ENCODE data around the gene ABCA1.
"Not testable (repeated sequence)": the region's sequence is repeated elsewhere in the genome, so short reads cannot be mapped to it uniquely, and the experiment has no call there.

ABCA1 gene

DNA sequence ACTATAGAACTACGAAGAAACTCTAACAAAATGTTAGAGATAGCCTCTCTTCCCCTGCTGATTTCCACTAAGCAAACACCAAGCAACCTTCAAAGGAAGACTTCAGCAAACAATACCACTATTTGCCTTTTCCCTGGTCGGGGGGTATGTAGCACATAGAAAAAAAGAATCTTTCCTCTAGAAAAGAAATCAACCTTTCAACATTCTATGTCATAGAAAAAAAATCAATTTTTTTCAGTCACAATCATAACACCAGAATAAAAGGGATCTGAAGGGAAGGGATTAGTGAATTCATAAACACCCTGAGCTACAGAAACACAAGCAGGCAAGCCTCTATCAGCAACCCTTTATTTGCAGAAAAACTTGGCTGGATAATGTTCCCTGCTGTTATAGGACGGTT is 15.3 kb downstream of the ABCA1 start:
- Histone ChIP-seq H3K9ac (ENCODE audit: low read length) (no peak overlapping the region), H3K36me3 (ENCODE audit: control insufficient read depth, insufficient read depth, low read length) (no peaks in the 10 kb centered on the region), H3K4me1 (ENCODE audit: control insufficient read depth, insufficient read depth, low read length) (peaks cover 7% of the 10 kb centered on the region)

DNA sequence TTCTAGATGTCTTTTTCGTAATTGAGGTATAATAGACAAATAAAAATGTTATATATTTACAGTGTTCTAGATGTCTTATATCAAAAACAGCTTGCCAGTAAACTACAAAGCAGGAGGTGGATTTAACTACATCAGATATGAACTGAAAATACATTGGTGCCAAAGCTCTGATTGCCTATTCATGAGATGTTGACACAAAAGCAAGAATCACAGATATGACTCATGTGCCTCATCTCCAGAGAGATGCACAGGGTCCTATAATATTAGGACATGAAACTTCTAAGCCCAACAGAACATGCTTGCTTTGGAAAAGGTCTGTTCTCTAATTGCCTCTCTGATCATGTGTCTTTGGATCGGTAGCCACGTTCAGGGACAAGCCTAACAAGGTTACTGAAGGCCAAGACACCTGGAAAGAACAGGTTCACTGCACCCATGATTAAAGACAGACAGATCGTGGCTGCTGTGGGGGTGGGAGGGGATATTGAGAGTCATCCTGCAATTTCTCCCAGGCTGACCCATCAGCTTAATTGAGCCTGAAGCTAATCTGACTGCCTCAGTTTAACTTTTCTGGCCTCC is 16.8 kb downstream of the ABCA1 start:
- H3K4me3 ChIP-seq (ENCODE audit: low read length) = no peak overlapping the region
- H3K9ac ChIP-seq (ENCODE audit: low read length) = no peak overlapping the region
- no peaks in the 10 kb centered on the region for H3K27me3 ChIP-seq (ENCODE audit: control insufficient read depth, insufficient read depth, low read length)
- H3K36me3 ChIP-seq (ENCODE audit: control insufficient read depth, insufficient read depth, low read length) = no peaks in the 10 kb centered on the region
- H3K4me1 ChIP-seq (ENCODE audit: control insufficient read depth, insufficient read depth, low read length) = peaks cover 13% of the 10 kb centered on the region
- no peaks in the 10 kb centered on the region for H3K9me3 ChIP-seq (ENCODE audit: control insufficient read depth, low read length)

More for the DNA sequence above, 15.3 kb downstream of the ABCA1 start:
- Histone ChIP-seq H3K9me3 (ENCODE audit: control insufficient read depth, low read length) (no peaks in the 10 kb centered on the region), H3K4me3 (ENCODE audit: low read length) (no peak overlapping the region), H3K27me3 (ENCODE audit: control insufficient read depth, insufficient read depth, low read length) (no peaks in the 10 kb centered on the region)

DNA sequence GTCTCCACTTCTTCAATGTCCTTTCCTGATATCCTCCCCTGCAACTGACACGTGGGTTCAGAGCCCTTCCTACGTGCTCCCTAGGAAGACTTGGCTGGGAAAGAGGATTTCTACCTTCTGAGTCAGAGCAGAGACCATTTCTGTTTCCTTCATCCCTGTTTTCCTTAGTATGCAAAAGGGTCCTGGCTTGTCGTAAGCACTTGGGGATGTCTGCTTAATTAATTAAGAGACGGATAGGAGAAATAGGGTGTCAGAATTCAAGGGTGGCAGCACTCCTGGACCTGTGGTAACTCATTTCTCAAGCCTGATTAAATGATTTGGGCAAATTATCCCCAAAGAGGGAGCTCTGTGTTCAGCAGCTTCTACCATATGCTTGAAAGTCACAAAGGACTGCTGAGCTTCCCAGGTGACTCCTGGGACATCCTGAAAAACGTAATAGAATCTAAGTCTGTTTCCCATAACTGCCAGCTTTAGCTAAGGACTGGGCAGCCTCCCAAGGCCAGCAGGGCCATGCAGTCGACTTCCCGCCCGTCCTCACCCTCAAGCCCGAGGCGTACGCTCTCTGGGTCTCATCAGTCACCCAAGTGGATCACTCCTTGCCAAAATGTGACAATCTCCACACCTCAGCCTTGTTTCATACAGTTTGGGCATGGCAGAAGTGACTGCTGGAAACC is 20.5 kb downstream of the ABCA1 start:
- no peak overlapping the region for H3K4me3 ChIP-seq (ENCODE audit: low read length)
- peaks cover 13% of the 10 kb centered on the region for H3K4me1 ChIP-seq (ENCODE audit: control insufficient read depth, insufficient read depth, low read length)
- no peaks in the 10 kb centered on the region for H3K36me3 ChIP-seq (ENCODE audit: control insufficient read depth, insufficient read depth, low read length)
- H3K9me3 ChIP-seq (ENCODE audit: control insufficient read depth, low read length) = no peaks in the 10 kb centered on the region
- H3K27me3 ChIP-seq (ENCODE audit: control insufficient read depth, insufficient read depth, low read length) = no peaks in the 10 kb centered on the region
- H3K9ac ChIP-seq (ENCODE audit: low read length) = no peak overlapping the region

DNA sequence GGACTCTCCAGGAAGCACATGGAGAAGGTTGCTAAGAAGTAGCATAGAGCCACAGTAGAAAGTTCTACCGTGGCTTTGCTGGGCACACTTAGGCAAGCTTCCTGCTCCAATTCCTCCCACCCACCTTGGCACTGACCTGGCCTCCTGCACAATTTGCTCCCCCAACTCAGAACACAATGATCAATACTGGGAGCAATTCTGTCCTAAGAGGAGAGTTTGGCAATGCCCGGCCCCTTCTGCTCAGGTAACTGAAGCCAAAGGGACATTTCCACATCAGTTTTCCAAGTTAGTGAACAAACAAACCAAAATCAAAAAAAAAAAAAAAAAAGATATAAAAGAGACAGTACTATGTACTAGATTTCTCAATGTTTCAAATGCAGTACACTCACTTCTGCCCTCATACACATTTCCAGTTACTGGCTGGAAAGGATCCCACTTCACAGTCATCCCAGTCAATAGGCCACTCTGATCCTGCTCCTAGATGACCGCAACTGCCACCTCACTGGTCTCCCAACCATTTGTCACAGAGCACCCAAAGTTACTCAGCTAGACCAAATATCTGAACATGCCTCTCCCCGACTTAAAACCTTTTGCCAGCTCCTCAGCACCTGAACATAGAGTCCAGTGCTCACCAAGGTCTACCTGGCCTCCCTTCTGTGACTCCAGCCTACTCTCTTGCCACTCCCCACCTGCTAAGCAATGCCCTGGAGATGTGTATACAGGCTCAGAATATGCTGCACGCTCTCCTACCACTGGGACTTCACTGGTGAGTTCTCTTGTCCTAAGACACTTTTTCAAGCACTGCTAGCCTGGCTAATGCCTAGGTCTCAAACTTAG is 21.3 kb downstream of the ABCA1 start:
- H3K9ac ChIP-seq (ENCODE audit: low read length) = no peak overlapping the region
- no peaks in the 10 kb centered on the region for H3K36me3 ChIP-seq (ENCODE audit: control insufficient read depth, insufficient read depth, low read length)
- H3K4me3 ChIP-seq (ENCODE audit: low read length) = no peak overlapping the region
- H3K27me3 ChIP-seq (ENCODE audit: control insufficient read depth, insufficient read depth, low read length) = no peaks in the 10 kb centered on the region
- peaks cover 13% of the 10 kb centered on the region for H3K4me1 ChIP-seq (ENCODE audit: control insufficient read depth, insufficient read depth, low read length)
- no peaks in the 10 kb centered on the region for H3K9me3 ChIP-seq (ENCODE audit: control insufficient read depth, low read length)

DNA sequence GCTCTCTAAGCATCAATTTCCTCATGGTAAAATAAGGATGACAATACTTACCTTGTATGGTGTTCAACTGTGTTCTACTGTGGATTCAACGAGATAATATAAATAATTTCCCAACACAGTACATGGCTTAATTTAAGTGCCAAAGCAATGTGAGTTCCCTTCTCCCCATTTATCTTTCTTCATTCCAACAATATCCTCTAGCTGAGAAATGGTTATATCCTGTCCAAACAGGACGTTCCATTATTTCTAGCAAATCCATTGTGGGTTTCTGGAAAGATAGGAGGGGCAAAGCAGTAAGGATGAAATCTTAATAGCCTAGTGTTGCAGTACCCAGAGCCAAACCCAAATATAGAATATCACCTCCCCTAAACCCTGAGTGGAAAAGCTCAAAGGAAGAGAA is 22.0 kb downstream of the ABCA1 start:
- Histone ChIP-seq H3K36me3 (ENCODE audit: control insufficient read depth, insufficient read depth, low read length) (no peaks in the 10 kb centered on the region), H3K9me3 (ENCODE audit: control insufficient read depth, low read length) (no peaks in the 10 kb centered on the region), H3K27me3 (ENCODE audit: control insufficient read depth, insufficient read depth, low read length) (no peaks in the 10 kb centered on the region), H3K9ac (ENCODE audit: low read length) (no peak overlapping the region), H3K4me1 (ENCODE audit: control insufficient read depth, insufficient read depth, low read length) (peaks cover 13% of the 10 kb centered on the region), H3K4me3 (ENCODE audit: low read length) (no peak overlapping the region)

DNA sequence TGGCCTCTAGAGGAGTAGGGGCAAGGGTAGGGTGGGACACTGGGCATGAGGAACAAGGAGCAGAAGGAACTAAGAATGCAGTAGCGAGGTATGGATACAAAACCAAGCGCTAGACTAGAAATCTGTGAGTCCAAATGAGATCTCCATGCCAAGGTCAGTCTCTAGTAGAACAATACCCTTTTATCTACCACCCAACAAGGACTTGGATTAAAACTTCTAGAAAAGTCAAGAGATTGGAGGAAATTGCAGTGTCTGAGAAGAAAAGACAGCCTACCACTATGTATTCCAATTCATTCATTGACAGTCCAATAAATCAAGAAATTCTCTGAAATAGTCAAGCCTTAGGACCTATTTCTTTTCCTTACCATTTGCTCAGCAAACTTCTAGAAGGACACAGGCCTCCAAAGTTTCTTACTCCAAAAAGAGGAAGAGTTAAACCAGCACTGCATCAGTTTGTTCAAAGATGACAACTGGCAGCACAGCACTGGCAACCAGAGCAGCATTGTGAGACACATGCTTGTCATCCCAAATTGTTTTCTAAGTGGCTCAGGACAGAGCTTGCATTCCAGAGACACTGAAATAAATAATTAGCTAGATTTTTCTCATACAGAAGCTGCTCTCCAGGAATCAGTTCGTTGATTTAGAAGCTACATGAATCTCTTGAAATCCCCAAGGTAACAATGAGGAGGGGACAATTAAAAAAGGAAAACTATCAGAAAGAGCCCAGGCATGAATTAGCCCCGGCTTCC is 22.6 kb downstream of the ABCA1 start:
- no peaks in the 10 kb centered on the region for H3K36me3 ChIP-seq (ENCODE audit: control insufficient read depth, insufficient read depth, low read length)
- no peaks in the 10 kb centered on the region for H3K27me3 ChIP-seq (ENCODE audit: control insufficient read depth, insufficient read depth, low read length)
- no peaks in the 10 kb centered on the region for H3K9me3 ChIP-seq (ENCODE audit: control insufficient read depth, low read length)
- no peak overlapping the region for H3K4me3 ChIP-seq (ENCODE audit: low read length)
- no peak overlapping the region for H3K9ac ChIP-seq (ENCODE audit: low read length)
- peaks cover 13% of the 10 kb centered on the region for H3K4me1 ChIP-seq (ENCODE audit: control insufficient read depth, insufficient read depth, low read length)

DNA sequence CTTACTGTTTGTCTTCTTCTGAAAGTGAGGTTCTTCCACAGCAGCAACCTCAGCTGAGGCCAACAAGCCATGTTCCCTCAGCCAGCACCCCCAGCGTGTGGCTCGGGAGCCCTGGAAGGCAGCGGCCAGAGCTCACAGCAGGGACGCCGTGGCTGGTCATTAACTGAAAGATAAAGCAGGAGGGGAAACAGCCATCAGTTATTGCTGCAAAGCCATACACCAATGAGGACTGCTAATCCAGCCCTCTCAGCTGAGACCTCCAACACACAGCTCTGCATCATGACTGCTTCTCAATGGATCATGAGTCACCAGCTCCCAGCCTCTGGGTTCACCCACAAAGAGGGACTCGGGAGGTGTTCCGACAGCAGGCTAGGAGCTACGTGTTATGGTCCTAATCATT is 24.3 kb downstream of the ABCA1 start:
- Histone ChIP-seq H3K4me1 (ENCODE audit: control insufficient read depth, insufficient read depth, low read length) (peaks cover 6% of the 10 kb centered on the region), H3K4me3 (ENCODE audit: low read length) (no peak overlapping the region), H3K27me3 (ENCODE audit: control insufficient read depth, insufficient read depth, low read length) (no peaks in the 10 kb centered on the region), H3K9me3 (ENCODE audit: control insufficient read depth, low read length) (no peaks in the 10 kb centered on the region), H3K9ac (ENCODE audit: low read length) (no peak overlapping the region), H3K36me3 (ENCODE audit: control insufficient read depth, insufficient read depth, low read length) (no peaks in the 10 kb centered on the region)

DNA sequence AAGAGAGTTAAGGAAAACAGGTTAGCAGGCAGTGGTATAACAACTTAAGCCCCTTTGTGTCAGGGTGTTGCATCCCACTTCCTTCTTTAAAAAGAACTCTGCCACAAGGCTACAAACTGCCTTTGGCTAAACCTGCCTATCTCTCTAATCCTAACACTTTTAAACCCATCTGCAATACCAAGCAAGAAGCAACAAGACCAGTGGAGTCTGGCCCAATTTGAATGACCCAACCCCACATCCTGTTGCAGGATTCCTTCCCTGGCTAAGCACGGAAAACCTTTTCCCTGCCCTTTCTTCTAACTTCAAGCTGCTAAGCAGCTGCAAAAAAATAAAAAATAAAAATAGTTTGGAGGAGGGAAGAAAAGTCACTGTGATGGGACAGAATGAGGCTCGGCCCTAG is 27.1 kb downstream of the ABCA1 start:
- Histone ChIP-seq H3K9me3 (ENCODE audit: control insufficient read depth, low read length) (no peaks in the 10 kb centered on the region), H3K36me3 (ENCODE audit: control insufficient read depth, insufficient read depth, low read length) (no peaks in the 10 kb centered on the region), H3K9ac (ENCODE audit: low read length) (no peak overlapping the region), H3K4me3 (ENCODE audit: low read length) (no peak overlapping the region), H3K4me1 (ENCODE audit: control insufficient read depth, insufficient read depth, low read length) (no peaks in the 10 kb centered on the region), H3K27me3 (ENCODE audit: control insufficient read depth, insufficient read depth, low read length) (no peaks in the 10 kb centered on the region)

DNA sequence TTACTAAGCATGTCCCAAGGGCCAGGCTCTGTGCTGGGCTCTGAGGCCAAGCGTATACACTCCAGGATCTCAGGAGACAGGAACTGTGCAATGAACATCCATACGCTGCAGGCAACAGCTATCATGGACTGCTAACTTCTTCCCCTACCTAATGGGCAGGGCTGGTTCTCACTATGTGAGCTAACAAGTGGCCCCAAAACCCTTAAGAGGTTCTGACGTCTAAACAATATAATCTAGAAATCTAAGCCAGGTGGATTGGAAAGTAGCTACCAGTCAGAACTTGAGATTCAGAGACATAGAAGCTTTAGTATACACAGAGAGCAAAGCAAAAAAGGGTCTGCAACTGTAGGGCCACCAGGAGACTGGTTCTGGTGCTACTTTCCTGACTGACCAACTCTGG is 27.6 kb downstream of the ABCA1 start:
- H3K9ac ChIP-seq (ENCODE audit: low read length) = no peak overlapping the region
- no peaks in the 10 kb centered on the region for H3K9me3 ChIP-seq (ENCODE audit: control insufficient read depth, low read length)
- H3K4me1 ChIP-seq (ENCODE audit: control insufficient read depth, insufficient read depth, low read length) = no peaks in the 10 kb centered on the region
- H3K4me3 ChIP-seq (ENCODE audit: low read length) = no peak overlapping the region
- H3K36me3 ChIP-seq (ENCODE audit: control insufficient read depth, insufficient read depth, low read length) = no peaks in the 10 kb centered on the region
- H3K27me3 ChIP-seq (ENCODE audit: control insufficient read depth, insufficient read depth, low read length) = no peaks in the 10 kb centered on the region

DNA sequence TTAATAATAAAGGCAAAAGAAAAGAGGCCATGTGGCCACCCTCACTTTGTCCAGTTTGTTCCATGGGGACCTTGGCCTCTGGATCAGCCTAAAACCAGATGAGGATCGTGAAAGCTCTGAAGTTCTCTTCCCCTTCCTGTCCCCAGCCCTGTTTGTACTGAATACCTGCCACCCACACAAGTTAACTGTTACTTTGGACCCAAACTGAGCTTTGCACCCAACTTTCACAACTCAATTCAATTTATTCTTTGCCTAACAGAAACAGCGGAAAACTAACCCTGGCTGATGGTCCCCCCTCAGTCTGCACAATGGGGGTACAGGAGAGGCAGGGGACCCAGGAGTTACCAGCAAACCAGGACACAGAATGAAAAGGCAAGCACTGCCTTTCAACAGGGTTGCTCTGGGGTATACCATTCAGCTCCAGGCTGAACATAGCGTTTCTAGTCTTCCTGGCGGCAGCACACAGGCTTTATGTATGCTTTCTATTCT is 28.2 kb downstream of the ABCA1 start:
- H3K9ac ChIP-seq (ENCODE audit: low read length) = no peak overlapping the region
- H3K4me3 ChIP-seq (ENCODE audit: low read length) = no peak overlapping the region
- H3K36me3 ChIP-seq (ENCODE audit: control insufficient read depth, insufficient read depth, low read length) = no peaks in the 10 kb centered on the region
- H3K9me3 ChIP-seq (ENCODE audit: control insufficient read depth, low read length) = no peaks in the 10 kb centered on the region
- no peaks in the 10 kb centered on the region for H3K27me3 ChIP-seq (ENCODE audit: control insufficient read depth, insufficient read depth, low read length)
- no peaks in the 10 kb centered on the region for H3K4me1 ChIP-seq (ENCODE audit: control insufficient read depth, insufficient read depth, low read length)

DNA sequence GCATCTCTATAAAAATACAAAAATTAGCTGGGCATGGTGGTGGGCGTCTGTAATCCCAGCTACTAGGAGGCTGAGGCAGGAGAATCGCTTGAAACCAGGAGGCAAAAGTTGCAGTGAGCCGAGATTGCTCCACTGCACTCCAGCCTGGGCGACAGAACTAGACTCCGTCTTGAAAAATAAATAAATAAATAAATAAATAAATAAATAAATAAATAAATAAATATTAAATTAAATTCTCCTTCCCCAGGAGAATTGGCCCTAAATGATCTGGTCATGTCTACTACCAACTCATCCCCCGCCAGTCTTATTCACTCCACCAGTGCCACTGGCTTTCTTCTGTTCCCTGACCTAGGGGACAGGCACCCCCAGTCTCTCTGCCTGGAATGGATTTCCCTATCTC is 29.6 kb downstream of the ABCA1 start:
- H3K9ac ChIP-seq (ENCODE audit: low read length); H3K36me3 ChIP-seq (ENCODE audit: control insufficient read depth, insufficient read depth, low read length); H3K4me3 ChIP-seq (ENCODE audit: low read length); H3K4me1 ChIP-seq (ENCODE audit: control insufficient read depth, insufficient read depth, low read length); H3K27me3 ChIP-seq (ENCODE audit: control insufficient read depth, insufficient read depth, low read length); H3K9me3 ChIP-seq (ENCODE audit: control insufficient read depth, low read length): not testable (repeated sequence)

DNA sequence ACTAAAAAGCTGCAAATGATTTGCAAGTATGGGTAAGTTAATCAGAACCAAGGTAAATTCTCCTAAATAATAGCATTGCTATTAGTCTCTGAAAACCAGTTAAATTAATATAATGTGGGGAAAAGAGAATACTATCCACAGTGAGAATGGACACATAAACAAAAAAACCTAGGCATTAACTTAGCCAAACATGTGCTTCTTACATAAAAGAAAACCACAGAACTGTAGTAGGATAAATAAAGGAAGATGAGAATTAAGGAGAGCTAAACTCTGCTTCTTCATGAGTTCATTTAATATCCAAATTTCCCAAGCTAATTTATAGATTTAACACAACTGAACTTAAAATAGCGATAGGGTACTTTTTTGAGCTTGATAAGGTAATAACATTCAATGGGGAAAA is 31.8 kb downstream of the ABCA1 start:
- Histone ChIP-seq H3K4me1 (ENCODE audit: control insufficient read depth, insufficient read depth, low read length) (peaks cover 4% of the 10 kb centered on the region), H3K4me3 (ENCODE audit: low read length) (no peak overlapping the region), H3K36me3 (ENCODE audit: control insufficient read depth, insufficient read depth, low read length) (no peaks in the 10 kb centered on the region), H3K9ac (ENCODE audit: low read length) (no peak overlapping the region), H3K27me3 (ENCODE audit: control insufficient read depth, insufficient read depth, low read length) (no peaks in the 10 kb centered on the region), H3K9me3 (ENCODE audit: control insufficient read depth, low read length) (no peaks in the 10 kb centered on the region)

All from mucosa of stomach (tissue), 1 donor.